RWPE2 (cell line): Measurements from ENCODE around the gene ALKBH8.

ENCODE experiments used
- ATAC-seq: fragments of 200-7000 bp; cut with Tn5 transposase; 3 replicates; pipeline ENCODE4 v1.9.1; 2021; ENCODE audit warnings: low read depth
- DNase-seq: peaks from one replicate; pipeline ENCODE4 v3.0.0-alpha.2; 2020; ENCODE audit warnings: low spot score
- H3K27ac ChIP-seq: fragments of 450-650 bp; 2 replicates; pipeline ENCODE4 v1.5.1; 2017; ENCODE audit warnings: mild to moderate bottlenecking; ENCODE audit not compliant: poor library complexity, severe bottlenecking
- H3K27me3 ChIP-seq: fragments of 250-450 bp; sonication (Bioruptor Pico); 2 replicates; pipeline ENCODE4 v1.5.1; 2021; ENCODE audit warnings: mild to moderate bottlenecking, moderate library complexity; ENCODE audit not compliant: insufficient read depth, poor library complexity, severe bottlenecking
- H3K36me3 ChIP-seq: fragments of 250-450 bp; sonication (Bioruptor Pico); 2 replicates; pipeline ENCODE4 v1.5.1; 2020; ENCODE audit warnings: low read depth, mild to moderate bottlenecking, moderate library complexity
- H3K4me1 ChIP-seq: fragments of 250-450 bp; sonication (Bioruptor Pico); 2 replicates; pipeline ENCODE4 v1.5.1; 2021; ENCODE audit warnings: mild to moderate bottlenecking, moderate library complexity; ENCODE audit not compliant: insufficient read depth, poor library complexity, severe bottlenecking
- H3K4me3 ChIP-seq: fragments of 250-450 bp; sonication (Bioruptor Pico); 2 replicates; pipeline ENCODE4 v1.5.1; 2021; ENCODE audit warnings: mild to moderate bottlenecking, moderate library complexity; ENCODE audit not compliant: severe bottlenecking
- H3K9me3 ChIP-seq: fragments of 250-450 bp; sonication (Bioruptor Pico); 2 replicates; pipeline ENCODE4 v1.5.1; 2021; ENCODE audit warnings: mild to moderate bottlenecking, moderate library complexity; ENCODE audit not compliant: severe bottlenecking
- TF ChIP-seq, protein P1 (sequence below): fragments of 450-650 bp; IDR thresholded peaks from one replicate; pipeline ENCODE4 v1.5.1; 2017; ENCODE audit warnings: mild to moderate bottlenecking, moderate library complexity; ENCODE audit not compliant: poor library complexity, severe bottlenecking

Gene ALKBH8

DNA sequence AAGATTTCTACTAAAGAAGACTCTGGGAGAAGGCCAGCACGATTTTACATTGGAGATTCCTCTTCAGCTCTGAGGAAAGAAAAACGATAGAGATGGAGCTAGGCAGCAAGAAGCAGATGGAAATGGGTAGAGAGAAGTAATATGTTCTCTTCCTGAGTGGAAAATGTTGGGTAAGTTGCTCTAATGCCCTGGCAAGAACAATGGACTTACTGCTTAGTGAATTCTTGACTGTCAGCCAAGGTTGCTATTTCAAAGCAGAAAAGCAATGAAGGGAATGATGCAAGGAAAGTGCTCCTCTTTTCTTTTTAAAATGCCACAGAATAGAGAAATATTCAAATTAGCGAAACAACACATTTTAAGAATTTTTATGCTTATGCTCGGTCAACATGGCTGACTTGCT lies 69.5 kb downstream of the ALKBH8 start:
- H3K27ac ChIP-seq: peak overlapping the region; percentile 31
- DNase-seq (no peak), ATAC-seq (peak; percentile 48; the same call in 1 of the 3 replicates)
- no peaks in the 10 kb centered on the region for H3K27me3 ChIP-seq
- H3K36me3 ChIP-seq: no peaks in the 10 kb centered on the region
- TF ChIP-seq, protein P1, sequence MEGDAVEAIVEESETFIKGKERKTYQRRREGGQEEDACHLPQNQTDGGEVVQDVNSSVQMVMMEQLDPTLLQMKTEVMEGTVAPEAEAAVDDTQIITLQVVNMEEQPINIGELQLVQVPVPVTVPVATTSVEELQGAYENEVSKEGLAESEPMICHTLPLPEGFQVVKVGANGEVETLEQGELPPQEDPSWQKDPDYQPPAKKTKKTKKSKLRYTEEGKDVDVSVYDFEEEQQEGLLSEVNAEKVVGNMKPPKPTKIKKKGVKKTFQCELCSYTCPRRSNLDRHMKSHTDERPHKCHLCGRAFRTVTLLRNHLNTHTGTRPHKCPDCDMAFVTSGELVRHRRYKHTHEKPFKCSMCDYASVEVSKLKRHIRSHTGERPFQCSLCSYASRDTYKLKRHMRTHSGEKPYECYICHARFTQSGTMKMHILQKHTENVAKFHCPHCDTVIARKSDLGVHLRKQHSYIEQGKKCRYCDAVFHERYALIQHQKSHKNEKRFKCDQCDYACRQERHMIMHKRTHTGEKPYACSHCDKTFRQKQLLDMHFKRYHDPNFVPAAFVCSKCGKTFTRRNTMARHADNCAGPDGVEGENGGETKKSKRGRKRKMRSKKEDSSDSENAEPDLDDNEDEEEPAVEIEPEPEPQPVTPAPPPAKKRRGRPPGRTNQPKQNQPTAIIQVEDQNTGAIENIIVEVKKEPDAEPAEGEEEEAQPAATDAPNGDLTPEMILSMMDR: no peak
- peaks cover 24% of the 10 kb centered on the region for H3K4me1 ChIP-seq
- no peak overlapping the region for H3K4me3 ChIP-seq
- H3K9me3 ChIP-seq: no peaks in the 10 kb centered on the region

DNA sequence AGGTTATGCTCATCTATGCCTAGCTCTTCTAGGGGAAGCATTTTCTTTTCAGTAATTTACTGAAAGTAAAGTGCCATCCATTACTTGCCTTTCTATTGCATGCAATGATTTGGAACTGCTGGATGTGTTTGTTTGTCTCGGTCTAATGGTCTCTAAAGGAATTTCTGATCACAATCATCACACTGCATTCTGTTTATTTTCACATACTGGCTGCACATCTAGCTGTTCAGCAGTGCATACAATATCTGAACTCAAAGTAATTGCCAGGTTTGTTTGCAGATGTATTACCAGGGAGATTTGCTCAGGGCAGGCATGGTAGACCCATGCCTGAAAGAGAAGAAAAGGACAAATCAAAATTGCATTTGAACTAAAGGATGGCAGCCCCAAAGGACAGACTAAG lies 71.5 kb downstream of the ALKBH8 start:
- peak overlapping the region; percentile 60 for H3K27ac ChIP-seq
- H3K4me3 ChIP-seq: no peak overlapping the region
- DNase-seq (no peak), ATAC-seq (no peak)
- H3K4me1 ChIP-seq: peaks cover 24% of the 10 kb centered on the region
- H3K9me3 ChIP-seq: no peaks in the 10 kb centered on the region
- no peaks in the 10 kb centered on the region for H3K36me3 ChIP-seq
- TF ChIP-seq, protein P1: no peak
- no peaks in the 10 kb centered on the region for H3K27me3 ChIP-seq

DNA sequence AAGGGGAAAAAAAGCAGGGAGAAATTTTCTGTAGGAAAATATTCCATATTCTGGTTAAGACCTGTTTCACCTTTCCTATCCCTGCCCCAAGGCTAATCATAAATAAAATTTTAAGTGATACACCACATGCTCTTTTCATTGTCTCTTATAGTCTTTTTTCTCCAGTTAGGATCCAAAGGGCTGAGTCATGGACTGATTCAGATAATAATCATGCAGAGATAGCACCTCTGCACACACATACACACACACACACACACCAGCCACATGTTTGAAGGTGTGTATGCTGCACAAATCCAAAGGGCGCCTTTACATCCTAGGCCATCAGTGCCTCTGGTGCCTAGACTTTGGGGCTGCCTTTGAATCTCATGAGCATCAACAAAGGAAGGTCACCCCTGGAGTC lies 72.4 kb downstream of the ALKBH8 start:
- DNase-seq (peak; percentile 67), ATAC-seq (peak; percentile 96)
- H3K4me1 ChIP-seq: peaks cover 24% of the 10 kb centered on the region
- H3K27me3 ChIP-seq: no peaks in the 10 kb centered on the region
- H3K4me3 ChIP-seq: no peak overlapping the region
- no peaks in the 10 kb centered on the region for H3K9me3 ChIP-seq
- peak overlapping the region; percentile 60 for H3K27ac ChIP-seq
- no peaks in the 10 kb centered on the region for H3K36me3 ChIP-seq
- TF ChIP-seq, protein P1: no peak

DNA sequence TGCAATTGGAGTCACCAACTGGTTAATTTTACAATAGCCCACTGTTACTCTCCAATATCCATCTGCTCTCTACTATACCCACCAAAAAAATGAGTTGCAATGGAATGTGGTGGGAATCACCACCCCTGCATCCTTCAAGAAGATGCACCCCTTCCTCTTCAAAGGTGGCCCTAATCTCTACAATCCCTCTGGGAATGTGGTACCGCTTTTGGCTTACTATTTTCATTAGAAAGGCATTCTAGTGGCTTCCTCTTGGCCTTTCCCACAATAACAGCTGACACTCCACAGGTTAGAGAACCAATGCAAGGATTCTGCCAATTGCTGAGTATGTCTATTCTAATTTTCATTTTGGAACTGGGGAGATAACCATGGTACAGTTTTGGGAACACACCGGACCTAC lies 74.7 kb downstream of the ALKBH8 start:
- Histone ChIP-seq H3K36me3 (no peaks in the 10 kb centered on the region), H3K4me1 (peaks cover 19% of the 10 kb centered on the region), H3K27me3 (no peaks in the 10 kb centered on the region), H3K4me3 (no peak overlapping the region), H3K9me3 (no peaks in the 10 kb centered on the region), H3K27ac (no peak overlapping the region)
- ATAC-seq: no peak
- DNase-seq: no peak
- TF ChIP-seq, protein P1: no peak

DNA sequence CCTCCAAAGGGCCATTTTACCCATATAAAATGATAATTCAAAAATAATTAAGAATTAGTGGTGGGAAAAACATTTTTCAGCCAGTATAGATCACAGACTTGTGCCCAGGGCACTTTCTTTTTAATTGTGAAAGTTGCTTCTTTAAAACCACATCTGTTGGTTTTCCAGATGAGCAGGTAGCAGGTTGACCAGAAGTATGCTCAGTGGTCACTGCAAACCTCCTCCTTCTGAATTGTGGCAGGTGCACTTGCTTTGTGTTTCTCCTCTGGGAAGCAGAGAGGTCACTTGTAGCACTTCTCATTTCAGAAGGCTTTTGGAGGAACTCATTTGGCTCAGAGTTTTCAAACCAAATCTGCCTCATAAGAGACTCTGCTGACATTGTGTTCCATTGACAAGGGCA lies 83.3 kb downstream of the ALKBH8 start:
- ATAC-seq (no peak), DNase-seq (no peak)
- TF ChIP-seq, protein P1: no peak
- no peaks in the 10 kb centered on the region for H3K4me1 ChIP-seq
- no peaks in the 10 kb centered on the region for H3K36me3 ChIP-seq
- no peaks in the 10 kb centered on the region for H3K27me3 ChIP-seq
- H3K4me3 ChIP-seq: no peak overlapping the region
- no peaks in the 10 kb centered on the region for H3K9me3 ChIP-seq
- H3K27ac ChIP-seq: no peak overlapping the region
